ENCODE data around the gene THRB.

THRB gene

DNA sequence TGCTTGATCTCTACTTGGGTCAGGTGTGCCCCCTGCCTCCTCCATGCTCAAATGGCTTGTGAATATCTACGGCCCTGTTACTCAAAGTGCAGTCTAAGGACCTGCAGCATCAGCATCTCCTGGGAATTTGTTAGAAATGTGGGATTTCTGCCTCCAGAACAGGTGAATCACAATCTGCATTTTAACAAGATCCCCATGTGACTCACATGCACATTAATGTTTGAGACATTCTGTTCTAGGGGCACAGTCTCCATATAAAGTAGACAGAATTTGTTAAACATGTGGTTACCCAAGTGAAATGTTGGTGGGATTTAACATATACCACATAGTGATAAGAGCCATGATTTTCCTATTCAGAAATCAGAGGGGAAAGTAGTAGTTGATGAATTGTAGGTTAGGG lies 293.3 kb downstream of the THRB start:
- DNase-seq, result no peak

GRCh38 chr3:24199775-24200247 lies 294.8 kb downstream of the THRB start:
- no peak for DNase-seq

GRCh38 chr3:24199300-24199699 lies 295.4 kb downstream of the THRB start:
- DNase-seq, result no peak

DNA sequence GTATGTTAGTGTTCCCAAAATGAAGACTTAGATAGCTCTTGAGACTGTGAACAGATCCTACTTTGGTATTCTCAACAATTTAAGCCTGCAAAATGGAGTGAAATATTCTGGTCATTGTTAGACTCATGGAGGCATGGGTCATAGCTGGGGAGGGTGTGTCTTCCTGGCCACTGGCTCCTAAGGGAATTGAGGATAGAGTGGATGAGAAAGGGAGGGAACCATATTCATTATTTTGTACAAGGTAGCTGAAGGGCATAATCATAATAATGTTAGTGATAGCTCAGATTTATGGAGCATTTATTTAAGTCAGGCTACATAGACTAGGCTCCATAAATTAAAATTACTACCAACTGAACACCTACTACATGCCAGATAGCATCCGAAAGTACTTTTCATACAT lies 295.9 kb downstream of the THRB start:
- no peak for DNase-seq

DNA sequence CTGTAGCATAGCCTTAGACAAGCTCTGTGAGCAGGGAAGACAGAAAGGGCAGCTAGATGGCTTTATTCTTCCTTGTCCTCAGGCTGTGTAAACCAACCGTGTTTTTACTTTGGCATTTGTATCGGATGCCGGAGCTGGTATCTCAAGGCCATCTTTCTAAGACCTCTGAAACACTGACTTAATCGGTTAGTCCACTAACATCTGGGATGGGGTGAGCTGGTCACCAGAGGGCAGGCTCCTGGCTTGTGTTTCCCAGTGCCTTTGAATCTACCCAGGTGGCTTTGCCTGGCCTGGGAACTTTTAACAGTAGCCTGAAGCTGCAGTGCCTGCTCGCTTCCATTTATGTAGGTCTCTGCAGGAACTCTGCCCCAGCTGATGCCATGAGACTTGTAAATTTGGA lies 296.8 kb downstream of the THRB start:
- DNase-seq, result no peak

DNA sequence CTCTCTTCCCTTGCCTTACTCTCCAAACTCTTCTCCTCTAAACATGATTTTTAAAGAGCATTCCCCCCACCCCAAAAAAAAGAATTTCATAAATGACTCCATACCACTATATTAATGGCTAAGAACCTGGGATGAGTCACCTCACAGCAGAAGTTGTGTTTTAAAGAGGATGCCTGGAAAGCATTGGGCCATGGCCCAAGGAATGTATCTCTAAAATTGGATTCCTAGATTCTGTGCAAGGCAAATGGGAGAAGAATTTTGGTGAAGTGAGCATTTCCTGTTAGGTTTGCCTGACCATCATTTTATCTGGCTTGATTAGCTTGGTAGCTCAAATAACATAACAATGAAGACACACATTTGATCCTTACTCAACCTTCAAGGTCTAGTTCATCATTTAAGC lies 298.1 kb downstream of the THRB start:
- no peak for DNase-seq

- no peak for DNase-seq
Observed at GRCh38 chr3:24195504-24196230, 299.0 kb downstream of the THRB start.

DNA sequence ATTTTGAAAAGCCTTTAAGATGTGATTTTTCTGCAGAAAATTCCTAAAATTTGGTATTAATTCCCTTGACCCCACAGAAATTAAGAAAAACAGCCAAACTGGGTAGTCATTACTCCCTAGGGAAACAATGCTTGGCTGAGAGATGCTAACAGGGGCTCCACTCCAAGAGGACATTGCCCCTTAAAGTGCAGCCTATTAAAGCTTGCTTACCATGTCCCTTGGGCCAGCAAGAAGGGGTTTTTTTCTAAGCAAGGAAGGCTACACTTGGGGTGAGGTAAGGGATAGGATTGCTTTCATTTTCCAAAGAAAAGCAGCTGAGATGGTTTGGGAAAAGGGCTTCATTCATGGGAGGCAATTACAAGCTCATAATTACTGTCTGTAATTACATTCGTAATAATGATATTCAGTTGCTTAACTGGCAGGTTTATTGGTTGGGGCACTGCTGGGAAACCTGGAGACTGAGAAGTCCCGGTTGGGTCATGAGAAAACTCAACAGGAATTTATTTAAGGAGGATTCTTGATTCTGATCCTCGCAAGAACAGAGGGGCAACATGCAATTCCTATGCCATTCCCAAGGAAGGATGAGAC lies 302.1 kb downstream of the THRB start:
- no peak for DNase-seq

DNA sequence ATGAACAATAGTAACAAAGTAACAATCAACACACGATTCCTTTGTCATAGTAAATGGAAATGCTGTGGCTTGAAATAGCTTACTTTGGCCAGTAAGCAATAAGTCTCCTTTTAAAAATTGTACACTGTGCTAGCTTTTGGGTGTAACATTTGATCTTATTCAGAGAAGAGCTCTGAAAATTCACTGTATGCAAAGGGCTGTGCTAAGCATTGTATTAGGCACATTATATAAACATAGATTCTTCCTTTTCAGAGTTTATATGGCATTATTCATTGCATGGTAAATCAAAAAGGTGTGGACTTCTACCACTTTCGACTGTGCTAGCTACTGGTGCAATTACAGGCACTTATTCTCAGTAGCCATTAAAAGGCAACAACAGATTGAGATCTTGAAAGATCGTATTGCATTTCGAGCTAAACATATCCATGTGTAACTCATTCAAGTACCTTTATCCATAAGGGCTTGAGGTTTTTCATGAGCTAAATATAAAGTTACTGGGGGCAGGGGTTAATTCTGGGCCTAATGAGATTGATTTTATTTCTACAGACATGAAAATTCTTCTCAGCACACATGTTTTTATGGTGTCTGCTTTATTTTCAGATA lies 302.7 kb downstream of the THRB start:
- DNase-seq, result no peak

GRCh38 chr3:24190256-24190655 lies 304.4 kb downstream of the THRB start:
- no peak for DNase-seq

DNA sequence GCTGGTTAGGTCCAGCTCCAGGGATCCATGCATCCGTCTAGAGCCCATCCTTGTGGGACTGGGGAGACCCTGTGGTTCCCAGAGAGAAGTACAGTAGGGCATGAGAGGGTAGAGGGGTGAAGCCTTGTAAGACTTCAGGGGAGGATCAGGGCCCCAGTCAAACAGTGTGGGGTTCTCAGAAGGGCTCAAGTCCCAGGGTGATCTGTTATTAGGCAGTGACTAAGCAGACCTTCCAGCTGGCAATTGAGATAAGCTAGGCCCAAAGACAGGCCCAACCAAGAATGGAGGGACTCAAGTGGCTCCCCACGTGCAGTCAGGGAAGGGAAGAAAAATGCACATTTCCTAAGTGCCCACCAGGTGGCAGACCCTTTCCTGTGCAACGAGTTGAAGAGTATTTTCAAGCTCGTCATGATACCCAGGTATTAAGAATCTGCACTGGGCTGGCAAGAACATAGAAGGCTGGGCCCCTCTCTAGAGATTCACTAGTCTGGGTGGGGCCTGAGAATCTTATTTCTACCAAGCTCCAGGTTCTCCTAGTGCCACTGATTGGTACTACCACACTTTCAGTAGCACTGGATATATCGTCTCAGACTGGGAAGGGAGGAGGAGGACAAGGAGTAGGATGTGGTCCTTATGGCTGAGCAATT lies 308.8 kb downstream of the THRB start:
- DNase-seq, result peak; percentile 7 to 20

- no peak for DNase-seq
Observed at GRCh38 chr3:24184528-24185176, 310.0 kb downstream of the THRB start.

- DNase-seq, result no peak
Observed at GRCh38 chr3:24182756-24183155, 311.9 kb downstream of the THRB start.

DNA sequence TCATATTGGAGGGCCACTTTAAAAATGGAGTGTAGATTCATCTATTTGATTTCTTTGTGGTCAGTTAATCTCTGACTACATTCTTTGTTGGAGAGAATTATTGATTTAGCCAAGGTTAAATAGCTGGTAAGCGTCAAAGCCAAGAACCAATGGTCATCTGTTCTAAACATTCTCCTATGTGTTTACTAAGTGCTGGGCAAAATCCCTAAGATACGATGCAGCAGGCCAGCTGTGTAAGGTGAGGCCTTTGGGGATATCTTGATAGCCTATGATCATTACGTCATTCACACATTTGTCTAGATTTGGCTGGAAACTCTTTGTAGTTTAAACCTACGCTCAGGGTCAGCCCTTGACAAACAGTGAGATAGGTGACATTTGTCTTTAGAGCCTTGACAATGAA lies 313.4 kb downstream of the THRB start:
- no peak for DNase-seq

GRCh38 chr3:24180616-24181015 lies 314.0 kb downstream of the THRB start:
- no peak for DNase-seq

- no peak for DNase-seq
Observed at GRCh38 chr3:24177201-24177600, 317.4 kb downstream of the THRB start.

GRCh38 chr3:24174614-24175013 lies 320.0 kb downstream of the THRB start:
- DNase-seq, result no peak

- no peak for DNase-seq
Observed at GRCh38 chr3:24168977-24169376, 325.7 kb downstream of the THRB start.

DNA sequence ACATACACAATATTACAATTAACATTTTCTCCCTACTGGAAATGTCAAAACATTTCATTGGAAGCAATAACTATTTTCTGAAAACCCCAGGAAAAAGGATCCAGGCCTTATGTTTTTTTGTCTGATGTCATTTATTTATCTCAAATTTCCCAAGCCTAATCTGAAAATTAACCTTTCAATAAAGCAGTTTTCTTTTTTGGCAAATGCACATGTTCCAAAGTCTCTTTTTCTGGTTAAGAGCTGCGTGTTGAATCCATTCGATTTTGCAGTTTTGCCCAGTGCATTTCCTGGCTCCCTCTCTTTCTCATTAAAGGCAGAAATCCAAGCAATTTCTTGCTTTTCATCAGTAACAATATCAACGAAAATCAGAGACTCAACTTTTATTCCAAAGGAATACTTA lies 327.2 kb downstream of the THRB start:
- DNase-seq, result no peak

GRCh38 chr3:24166515-24166914 lies 328.1 kb downstream of the THRB start:
- DNase-seq, result no peak

GRCh38 chr3:24165603-24165982 lies 329.1 kb downstream of the THRB start:
- no peak for DNase-seq

- DNase-seq, result no peak
Observed at GRCh38 chr3:24164967-24165602, 329.6 kb downstream of the THRB start.

GRCh38 chr3:24162929-24163328 lies 331.7 kb downstream of the THRB start:
- DNase-seq, result no peak
